GM12873 (cell line): ENCODE results near the gene ELOF1.

ENCODE experiments used
- TF ChIP-seq, protein P1 (sequence below): IDR thresholded peaks from 2 replicates; pipeline ENCODE4 v1.5.1; 2012; ENCODE audit warnings: low read depth, mild to moderate bottlenecking, moderate library complexity, low read length, control low read depth; ENCODE audit not compliant: insufficient read depth; ENCODE audit errors: missing control alignments

ELOF1 gene

DNA sequence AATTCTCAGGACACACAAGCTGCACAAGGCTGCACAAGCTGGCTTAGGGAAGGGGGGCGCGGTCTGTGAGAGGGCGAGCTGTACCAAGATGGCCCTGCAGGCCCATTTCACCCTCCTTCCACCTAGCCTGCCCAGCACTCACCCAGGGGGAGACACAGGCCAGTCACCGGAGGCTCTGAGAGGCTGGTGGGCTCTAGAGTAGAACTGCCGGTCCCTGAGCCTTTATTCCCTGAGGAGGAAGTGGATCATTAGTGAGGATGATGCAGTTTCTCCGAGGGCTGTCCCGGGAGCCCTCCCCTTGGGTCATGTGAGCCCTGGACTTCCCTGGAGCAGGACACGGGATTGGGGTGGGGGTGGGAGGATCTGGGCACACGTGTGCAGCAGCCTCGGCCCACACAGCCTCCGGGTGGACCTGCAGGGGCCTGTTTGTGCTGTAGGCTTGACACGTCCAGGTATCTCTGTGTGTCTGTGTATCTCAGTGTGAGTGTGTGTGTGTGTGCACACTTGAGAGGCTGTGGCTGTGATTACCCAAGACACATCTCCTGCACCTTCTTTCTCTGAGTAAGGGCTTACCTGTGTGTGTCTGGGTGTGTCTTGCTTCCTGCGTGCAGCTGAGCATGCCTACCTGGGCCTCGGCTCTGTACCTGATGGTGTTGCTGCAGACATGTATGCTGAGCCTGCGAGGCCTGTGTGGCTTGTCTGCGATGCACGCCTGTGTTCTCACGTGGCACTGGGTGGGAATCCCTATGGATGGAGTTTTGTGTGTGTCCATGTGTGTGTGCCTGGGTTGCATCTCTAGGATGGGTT is 18.6 kb upstream of the ELOF1 start, which contains the start of gene ACP5:
Gene ACP5 (minus strand): TSS at position 195 of the 807 bp plus-strand sequence. CDS start 328 bp downstream, outside the sequence.
- TF ChIP-seq, protein P1, sequence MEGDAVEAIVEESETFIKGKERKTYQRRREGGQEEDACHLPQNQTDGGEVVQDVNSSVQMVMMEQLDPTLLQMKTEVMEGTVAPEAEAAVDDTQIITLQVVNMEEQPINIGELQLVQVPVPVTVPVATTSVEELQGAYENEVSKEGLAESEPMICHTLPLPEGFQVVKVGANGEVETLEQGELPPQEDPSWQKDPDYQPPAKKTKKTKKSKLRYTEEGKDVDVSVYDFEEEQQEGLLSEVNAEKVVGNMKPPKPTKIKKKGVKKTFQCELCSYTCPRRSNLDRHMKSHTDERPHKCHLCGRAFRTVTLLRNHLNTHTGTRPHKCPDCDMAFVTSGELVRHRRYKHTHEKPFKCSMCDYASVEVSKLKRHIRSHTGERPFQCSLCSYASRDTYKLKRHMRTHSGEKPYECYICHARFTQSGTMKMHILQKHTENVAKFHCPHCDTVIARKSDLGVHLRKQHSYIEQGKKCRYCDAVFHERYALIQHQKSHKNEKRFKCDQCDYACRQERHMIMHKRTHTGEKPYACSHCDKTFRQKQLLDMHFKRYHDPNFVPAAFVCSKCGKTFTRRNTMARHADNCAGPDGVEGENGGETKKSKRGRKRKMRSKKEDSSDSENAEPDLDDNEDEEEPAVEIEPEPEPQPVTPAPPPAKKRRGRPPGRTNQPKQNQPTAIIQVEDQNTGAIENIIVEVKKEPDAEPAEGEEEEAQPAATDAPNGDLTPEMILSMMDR: no peak

DNA sequence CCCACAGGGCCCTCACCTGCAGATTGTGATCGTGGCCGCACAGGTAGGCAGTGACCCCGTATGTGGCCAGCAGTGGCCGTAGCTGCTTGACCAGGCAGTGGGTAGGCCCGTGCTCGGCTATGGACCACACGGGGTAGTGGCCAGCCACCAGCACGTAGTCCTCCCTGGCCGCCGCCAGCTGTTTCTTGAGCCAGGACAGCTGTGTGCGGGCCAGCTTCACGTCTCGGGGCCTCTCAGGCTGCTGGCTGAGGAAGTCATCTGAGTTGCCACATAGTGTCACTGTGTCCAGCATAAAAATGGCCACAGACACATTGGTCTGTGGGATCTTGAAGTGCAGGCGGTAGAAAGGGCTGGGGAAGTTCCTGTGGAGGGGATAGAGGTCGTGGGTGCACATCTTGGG is 17.2 kb upstream of the ELOF1 start:
- TF ChIP-seq, protein P1: no peak

DNA sequence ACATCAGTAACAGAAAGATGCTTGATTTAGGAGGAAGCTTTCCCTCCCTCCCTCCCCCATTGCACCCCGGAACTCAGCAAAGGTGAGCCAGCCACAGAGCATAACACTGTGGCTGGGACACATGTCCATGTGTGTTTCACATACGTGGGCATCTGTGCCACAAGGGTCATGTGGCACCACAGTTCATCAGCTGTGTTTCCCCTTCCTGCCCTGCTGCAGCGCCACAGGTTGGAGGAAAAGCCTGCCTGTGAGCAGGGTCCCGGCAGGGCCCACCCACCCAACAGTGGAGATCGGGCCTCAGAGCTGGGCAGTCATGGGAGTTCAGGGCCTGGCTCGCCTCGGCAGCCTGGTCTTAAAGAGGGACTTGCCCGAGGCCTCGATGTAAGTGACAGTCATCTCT is 15.7 kb upstream of the ELOF1 start:
- TF ChIP-seq, protein P1: no peak

DNA sequence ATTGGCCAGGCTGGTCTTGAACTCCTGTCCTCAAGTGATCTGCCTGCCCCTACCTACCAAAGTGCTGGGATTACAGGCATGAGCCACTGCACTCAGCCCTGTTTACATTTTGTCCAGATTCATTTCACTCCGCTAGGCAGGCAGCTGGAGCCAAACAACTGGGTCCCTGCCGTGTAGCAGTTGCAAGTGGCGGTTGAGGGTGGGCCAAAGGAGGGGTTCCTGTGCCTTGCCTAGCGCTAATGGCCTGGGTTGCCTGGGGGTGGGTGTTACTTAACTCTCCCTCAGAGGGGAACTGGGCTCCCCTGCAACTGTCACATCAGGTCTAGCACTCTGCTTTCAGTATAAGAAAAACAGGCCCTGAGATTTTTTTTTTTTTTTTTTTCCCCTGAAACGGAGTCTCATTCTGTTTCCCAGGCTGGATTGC is 11.0 kb upstream of the ELOF1 start:
- TF ChIP-seq, protein P1: no peak

DNA sequence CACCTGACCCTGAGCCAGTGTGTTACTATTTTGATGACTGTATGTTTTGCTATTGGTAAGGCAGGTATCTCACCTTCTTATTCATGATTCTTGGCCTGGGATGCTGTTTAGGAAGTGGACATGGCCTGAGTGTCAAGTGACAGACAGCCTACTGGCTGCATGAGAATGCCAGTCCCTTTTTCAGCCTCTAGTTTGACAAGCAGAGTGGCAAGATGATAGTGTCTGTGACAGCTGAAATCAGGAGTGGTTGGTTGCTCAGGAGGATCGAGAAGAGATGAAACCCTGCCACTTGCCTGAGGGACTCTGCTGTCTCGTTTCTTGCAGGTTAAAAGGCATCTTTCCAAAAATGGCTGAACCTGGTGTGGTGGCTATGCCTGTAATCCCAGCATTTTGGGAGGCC is 7.1 kb upstream of the ELOF1 start:
- TF ChIP-seq, protein P1: no peak

DNA sequence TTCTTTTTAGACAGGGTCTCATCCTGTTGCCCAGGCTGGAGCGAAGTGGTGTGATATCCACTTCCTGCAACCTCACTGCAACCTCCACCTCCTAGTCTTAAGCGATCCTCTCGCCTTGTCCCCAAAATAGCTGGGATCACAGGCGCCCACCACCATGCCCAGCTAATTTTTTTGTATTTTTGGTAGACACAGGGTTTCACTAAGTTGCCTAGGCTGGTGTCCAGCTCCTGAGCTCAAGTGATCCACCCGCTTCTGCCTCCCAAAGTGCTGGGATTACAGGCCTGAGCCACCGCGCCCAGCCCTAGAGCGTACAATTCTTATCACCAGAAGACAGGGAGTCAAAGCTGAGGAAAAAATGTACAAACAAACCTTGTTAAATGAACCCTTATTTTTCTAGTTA is 4.5 kb upstream of the ELOF1 start:
- TF ChIP-seq, protein P1: no peak

DNA sequence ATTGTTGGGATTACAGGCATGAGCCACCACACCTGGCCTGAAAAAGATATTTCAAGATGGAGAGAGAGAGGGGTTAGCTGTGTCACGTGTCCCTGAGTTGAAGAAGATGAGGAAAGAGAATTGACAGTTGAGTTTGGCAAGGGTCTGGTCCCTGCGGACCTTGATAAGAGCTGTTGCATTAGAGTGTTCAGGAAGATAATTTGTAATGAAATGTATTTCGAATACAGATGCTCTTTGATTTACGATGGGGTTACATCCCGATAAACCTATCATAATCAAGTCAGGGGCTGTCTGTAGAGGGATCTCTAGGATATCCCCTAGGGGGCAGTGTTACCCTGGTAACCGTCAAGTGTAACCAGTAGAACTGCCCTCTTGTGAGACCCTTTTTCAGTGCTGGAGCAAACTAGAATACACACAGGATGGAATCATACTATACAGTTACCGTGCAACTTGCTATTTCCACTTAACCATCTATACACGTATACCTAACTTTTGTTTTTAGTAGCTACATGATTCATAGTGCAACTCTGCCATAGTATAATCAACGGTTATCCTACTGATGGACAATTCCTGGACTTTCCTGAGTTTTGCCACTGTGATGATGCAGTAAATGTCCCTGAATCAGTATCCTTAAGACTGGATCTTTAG is 1.5 kb upstream of the ELOF1 start:
- TF ChIP-seq, protein P1: peak; percentile 83
